GM18858 (cell line): ENCODE measurements around the gene UNC5C.

Experiments used
- ATAC-seq: cut with Tn5 transposase; IDR thresholded peaks from one replicate; pipeline ENCODE4 v1.9.1; 2021; ENCODE audit not compliant: unreplicated experiment

Gene UNC5C

GRCh38 chr4:95548738-95549245 lies at the start of gene UNC5C:
TSS of gene UNC5C (minus strand) at chr4:95548973.
- no peak for ATAC-seq

GRCh38 chr4:95596676-95597075 lies 47.9 kb upstream of the UNC5C start:
- no peak for ATAC-seq

DNA sequence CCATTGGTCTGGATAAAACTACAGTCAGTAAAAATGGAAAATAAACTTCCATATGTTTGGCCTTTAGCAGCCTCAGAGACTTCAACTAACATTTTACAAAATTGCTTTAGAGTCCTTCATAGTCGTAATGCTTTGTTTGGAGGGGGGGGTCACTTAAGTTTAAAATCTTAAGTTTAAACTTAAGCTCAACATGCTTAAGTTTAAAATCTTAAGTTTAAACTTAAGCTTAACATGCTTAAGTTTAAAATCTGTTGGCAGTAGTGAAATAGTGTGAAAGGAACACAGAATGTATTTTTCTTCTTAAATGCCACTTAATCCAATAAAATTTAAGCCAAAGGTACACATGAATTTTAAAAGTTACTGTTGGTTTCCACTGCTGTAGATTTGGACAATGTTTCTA lies 45.9 kb upstream of the UNC5C start:
- ATAC-seq, result no peak

GRCh38 chr4:95594013-95594412 lies 45.2 kb upstream of the UNC5C start:
- ATAC-seq, result no peak

DNA sequence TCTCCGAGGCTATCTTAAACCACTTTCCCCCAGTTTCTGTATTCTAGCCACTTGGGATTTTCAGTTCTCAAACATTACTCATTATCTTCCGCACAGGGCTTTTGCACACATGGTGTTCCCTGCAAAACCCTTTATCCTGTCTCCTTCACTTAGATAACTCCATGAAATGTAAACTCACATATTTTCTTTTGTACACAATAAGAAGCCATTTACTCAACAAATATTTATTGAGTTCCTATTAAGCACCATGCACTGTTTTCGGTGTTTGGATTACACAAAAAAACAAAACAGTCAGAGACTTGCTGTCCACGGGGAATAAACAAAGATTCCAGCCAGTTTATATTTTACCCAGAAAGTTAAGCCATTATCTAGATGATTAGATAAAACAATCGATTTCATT lies 42.5 kb upstream of the UNC5C start:
- no peak for ATAC-seq

DNA sequence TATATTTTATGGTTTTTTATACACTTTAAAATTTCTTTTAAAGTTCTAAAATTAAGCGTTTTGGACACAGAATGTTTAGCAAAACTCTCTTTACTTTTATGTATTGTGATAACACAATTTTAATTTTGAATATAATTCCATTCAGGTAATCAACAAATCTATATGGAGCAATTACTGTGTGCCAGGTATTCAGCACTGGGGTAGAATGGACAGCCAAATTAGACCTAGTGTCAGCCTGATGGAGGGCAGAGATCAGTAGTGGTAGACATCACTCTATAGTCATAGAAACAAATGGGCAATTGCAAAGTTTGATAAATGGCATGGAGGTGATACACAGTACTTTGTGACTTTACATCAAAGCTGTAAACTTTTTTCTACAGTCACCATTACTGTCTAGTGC lies 41.8 kb upstream of the UNC5C start:
- ATAC-seq, result no peak

DNA sequence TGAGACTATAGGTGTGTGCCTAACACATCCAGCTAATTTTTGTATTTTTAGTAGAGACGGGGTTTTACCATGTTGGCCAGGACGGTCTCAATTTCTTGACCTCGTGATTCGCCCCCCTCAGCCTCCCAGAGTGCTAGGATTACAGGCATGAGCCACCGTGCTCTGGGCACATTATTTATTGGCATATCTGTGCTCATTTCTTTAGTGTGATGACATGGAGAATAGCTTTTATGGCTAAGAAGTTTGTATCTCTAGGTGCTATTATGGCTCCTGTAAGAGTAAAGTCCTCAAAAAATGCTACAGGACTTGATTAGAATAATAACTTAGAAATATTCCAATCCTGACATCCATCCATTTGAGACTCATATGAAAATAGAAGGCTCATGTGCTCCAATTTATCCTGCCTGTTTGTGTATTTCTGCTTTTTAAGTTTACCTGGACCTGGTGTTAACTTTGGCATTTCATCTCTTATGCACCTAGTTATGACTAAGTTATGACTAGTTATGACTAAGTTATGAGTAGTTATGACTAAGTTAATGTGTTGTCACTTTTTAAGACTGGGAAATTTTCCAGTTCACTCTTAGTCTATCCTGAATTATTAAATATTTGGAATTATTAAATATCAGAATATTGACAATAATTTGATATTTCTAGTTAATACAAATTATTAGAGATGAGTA lies 36.4 kb upstream of the UNC5C start:
- no peak for ATAC-seq

- ATAC-seq, result no peak
Measured at GRCh38 chr4:95580226-95580625, 31.5 kb upstream of the UNC5C start.

GRCh38 chr4:95572304-95572991 lies 23.7 kb upstream of the UNC5C start:
- ATAC-seq, result no peak

DNA sequence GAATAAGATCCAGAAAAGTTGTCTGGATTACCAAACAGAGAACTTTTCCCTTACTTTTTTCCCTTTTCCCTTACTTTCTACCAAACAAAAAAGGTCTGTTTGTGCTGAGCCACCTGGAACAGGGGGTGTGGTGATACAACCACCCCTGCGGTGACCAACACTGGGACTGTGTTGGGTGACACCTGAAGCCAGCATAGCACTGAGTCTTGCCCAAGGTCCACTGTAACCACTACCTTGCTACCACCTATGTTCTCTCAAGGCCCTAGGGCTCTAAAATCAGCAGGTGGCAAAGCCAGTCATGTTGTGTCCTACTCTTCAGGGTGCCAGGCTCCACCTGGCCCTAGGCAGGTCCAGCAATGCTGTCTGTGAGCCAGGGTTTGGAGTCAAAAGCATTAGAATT lies 22.8 kb upstream of the UNC5C start:
- no peak for ATAC-seq

GRCh38 chr4:95563638-95564337 lies 15.0 kb upstream of the UNC5C start:
- no peak for ATAC-seq

- ATAC-seq, result no peak
Measured at GRCh38 chr4:95560774-95561173, 12.0 kb upstream of the UNC5C start.

- no peak for ATAC-seq
Measured at GRCh38 chr4:95556207-95556859, 7.6 kb upstream of the UNC5C start.

DNA sequence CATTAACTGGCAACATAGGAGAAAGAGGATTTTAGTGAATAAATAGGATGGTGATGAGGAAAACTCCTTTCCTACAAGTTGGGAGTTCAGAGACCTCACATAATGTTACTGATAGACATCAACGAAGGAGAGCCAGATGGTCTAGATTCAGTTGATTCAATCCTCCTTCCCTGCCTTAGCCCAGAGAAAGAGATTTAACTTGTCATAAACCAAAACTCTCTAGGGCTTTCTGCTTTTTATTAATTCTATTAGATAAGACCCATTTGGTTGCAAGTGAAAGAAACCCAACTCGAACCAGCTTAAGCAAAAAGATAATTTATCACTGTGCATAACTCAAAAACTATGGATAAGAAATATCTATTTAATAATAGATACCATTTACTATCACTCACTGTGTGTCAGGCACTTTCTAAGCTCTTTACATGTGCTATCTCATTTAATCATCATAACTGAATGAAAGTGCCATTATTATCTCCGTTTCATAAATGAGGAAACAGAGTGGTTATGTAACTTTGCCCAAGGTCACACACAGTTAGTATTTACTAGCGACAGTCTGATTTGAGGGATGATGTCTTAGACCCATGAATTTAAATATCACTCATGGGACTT lies 4.3 kb upstream of the UNC5C start:
- no peak for ATAC-seq

DNA sequence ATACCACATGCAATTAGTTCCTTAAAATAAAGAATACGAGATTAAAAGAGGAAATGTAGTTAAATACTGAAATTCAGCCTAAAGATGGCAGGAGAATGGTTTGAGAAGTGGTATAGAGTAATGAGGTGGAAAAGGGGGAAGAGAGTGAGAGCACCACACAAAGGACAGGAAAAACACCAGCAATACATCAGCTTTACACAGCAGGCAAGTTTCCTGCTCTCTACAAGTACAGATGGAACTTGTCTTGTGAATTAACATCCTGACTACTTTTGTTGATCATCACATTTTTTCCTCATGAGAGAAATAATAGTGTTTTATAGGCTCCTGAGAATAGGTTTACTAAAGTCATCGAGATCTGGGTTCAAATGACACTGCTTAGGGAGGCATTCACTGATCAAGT lies 2.9 kb upstream of the UNC5C start:
- no peak for ATAC-seq

GRCh38 chr4:95550115-95550987 lies 1.6 kb upstream of the UNC5C start:
- no peak for ATAC-seq

- ATAC-seq, result peak; percentile 98
Measured at GRCh38 chr4:95549246-95550114, 707 bp upstream of the UNC5C start.

DNA sequence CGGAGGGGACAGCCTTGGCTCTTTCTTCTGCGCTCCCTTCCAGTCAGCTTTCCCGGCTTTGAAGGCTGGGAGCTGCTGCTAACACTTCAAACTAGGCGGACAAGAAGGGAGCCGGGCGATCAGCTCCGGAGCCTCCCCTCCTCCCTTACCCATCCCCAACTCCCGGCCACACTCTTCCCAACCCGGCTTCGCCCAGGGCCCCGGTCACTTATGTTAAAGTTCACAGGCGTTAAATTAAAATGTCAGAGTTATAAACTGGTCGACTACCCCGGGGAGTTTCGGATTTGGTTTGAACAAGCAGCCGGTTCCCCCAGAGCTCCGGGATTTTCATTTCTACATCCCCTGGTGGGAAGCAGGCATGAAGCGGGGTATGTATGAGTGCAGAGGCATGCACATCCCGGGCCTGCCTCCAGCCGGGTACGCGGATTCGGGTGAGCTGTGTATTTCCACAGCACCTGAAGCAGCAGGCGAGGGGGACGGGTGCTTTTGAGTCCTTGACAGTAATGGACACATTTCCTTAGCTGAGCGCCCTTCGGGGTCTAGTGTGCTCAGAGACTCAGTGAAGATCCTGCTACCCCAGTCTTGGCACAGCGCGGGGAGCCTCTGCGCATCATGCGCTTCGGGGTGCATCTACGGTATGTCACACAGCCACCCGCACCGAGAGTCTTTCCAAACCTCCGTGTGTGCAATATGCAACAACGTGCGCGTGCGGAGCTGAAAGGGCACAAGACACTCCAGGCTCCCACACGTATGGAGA lies 880 bp downstream of the UNC5C start:
- no peak for ATAC-seq
